ENCODE data around the gene CLMP. TPM values are rescaled to one million over a fixed set of nuclear protein-coding genes. Genes with fewer than 3 reads are reported as not detected.
A peak's percentile ranks its signal among the peaks of the same experiment; 100 is the strongest.

The CLMP gene
- total RNA-seq, 1 experiment from 2014 or later, result 5.4 TPM

- intact Hi-C loops (cut with micrococcal nuclease; ENCODE audit: unreplicated experiment), result loop anchor here (1.0 kb wide), 2 partner anchors 11 to 21 kb away; partner anchors contain the start of gene HSPA8
- Histone ChIP-seq H3K4me3 (no peak overlapping the region), H3K79me2 (ENCODE audit: low read depth) (no peaks in the 10 kb centered on the region), H3K4me1 (replicated peaks; ENCODE audit: insufficient read depth) (peaks cover 22% of the 10 kb centered on the region), H3K4me2 (peak overlapping the region; percentile 40), H2AFZ (no peak overlapping the region), H3K9me2 (ENCODE audit: insufficient read depth) (no peaks in the 10 kb centered on the region), H3K36me3 (ENCODE audit: low read depth) (peaks cover 11% of the 10 kb centered on the region; the same call in 1 of the 2 replicates), H3K9me3 (ENCODE audit: insufficient read depth, low read depth) (no peaks in the 10 kb centered on the region), H3K27ac (peak overlapping the region; percentile 38), H3K27me3 (ENCODE audit: insufficient read depth, low read depth) (no peaks in the 10 kb centered on the region), H3F3A (ENCODE audit: insufficient read depth, low read depth) (peaks cover 25% of the 10 kb centered on the region), H4K20me1 (ENCODE audit: insufficient read depth) (no peaks in the 10 kb centered on the region)
- CTCF ChIA-PET, result interaction anchor here (0.7 to 1.0 kb wide), 2 partner anchors 30 to 391 kb away, joined by 3 read pairs; no protein-coding TSS in a partner anchor
- peak; percentile 90 to 95 for DNase-seq
- POLR2A ChIA-PET (ENCODE audit: unreplicated experiment), result interaction anchor here (0.5 kb wide), 1 partner anchor 225 kb away, joined by 5 read pairs; no protein-coding TSS in a partner anchor
- BruUV-seq (replicated peaks), result no TSS peak
- TF ChIP-seq EZH2 (IDR thresholded peaks at IDR 0.05; ENCODE audit: low read depth), result no peak
- no peak for TF ChIP-seq CTCF (conservative IDR thresholded peaks at IDR 0.05)
These were observed 111.4 kb downstream of the CLMP start for GRCh38 chr11:123083623-123084029.

- CTCF ChIA-PET, result interaction anchor here (0.5 to 1.0 kb wide), 4 partner anchors 21 to 392 kb away, joined by 3 to 5 read pairs (median 3); no protein-coding TSS in a partner anchor
- POLR2A ChIA-PET (ENCODE audit: unreplicated experiment), result no interaction called here
- peak in 1 of 2 experiments; percentile 78 for DNase-seq
These were observed 112.1 kb downstream of the CLMP start for GRCh38 chr11:123082977-123083376.

GRCh38 chr11:123080015-123080414, 115.0 kb downstream of the CLMP start:
- no peaks in the 10 kb centered on the region for H3K27me3 ChIP-seq (ENCODE audit: insufficient read depth, low read depth)
- no peak overlapping the region for H3K4me2 ChIP-seq
- BruUV-seq (replicated peaks), result no TSS peak

More at GRCh38 chr11:123082977-123083376, 112.1 kb downstream of the CLMP start:
- intact Hi-C loops (cut with micrococcal nuclease; ENCODE audit: unreplicated experiment), result loop anchor here (1.0 kb wide), 2 partner anchors 11 to 21 kb away; partner anchors contain the start of gene HSPA8
- Histone ChIP-seq H3K79me2 (ENCODE audit: low read depth) (no peaks in the 10 kb centered on the region), H3K4me1 (replicated peaks; ENCODE audit: insufficient read depth) (peaks cover 22% of the 10 kb centered on the region), H3K9me3 (ENCODE audit: insufficient read depth, low read depth) (no peaks in the 10 kb centered on the region), H3F3A (ENCODE audit: insufficient read depth, low read depth) (peaks cover 25% of the 10 kb centered on the region), H3K9me2 (ENCODE audit: insufficient read depth) (no peaks in the 10 kb centered on the region), H2AFZ (no peak overlapping the region), H3K27ac (peak overlapping the region; percentile 38; the same call in 1 of the 2 replicates), H3K36me3 (ENCODE audit: low read depth) (peaks cover 11% of the 10 kb centered on the region; the same call in 1 of the 2 replicates), H3K4me2 (peak overlapping the region; percentile 40), H3K4me3 (no peak overlapping the region), H4K20me1 (ENCODE audit: insufficient read depth) (no peaks in the 10 kb centered on the region), H3K27me3 (ENCODE audit: insufficient read depth, low read depth) (no peaks in the 10 kb centered on the region)
- no peak for TF ChIP-seq CTCF (conservative IDR thresholded peaks at IDR 0.05)
- TF ChIP-seq EZH2 (IDR thresholded peaks at IDR 0.05; ENCODE audit: low read depth), result no peak
- no TSS peak for BruUV-seq (replicated peaks)

More at GRCh38 chr11:123080015-123080414, 115.0 kb downstream of the CLMP start:
- Histone ChIP-seq H3K79me2 (ENCODE audit: low read depth) (no peaks in the 10 kb centered on the region), H3K9me2 (ENCODE audit: insufficient read depth) (no peaks in the 10 kb centered on the region), H3K4me1 (replicated peaks; ENCODE audit: insufficient read depth) (peaks cover 22% of the 10 kb centered on the region), H3K27ac (no peak overlapping the region), H4K20me1 (ENCODE audit: insufficient read depth) (no peaks in the 10 kb centered on the region), H3K4me3 (no peak overlapping the region), H3K9me3 (ENCODE audit: insufficient read depth, low read depth) (no peaks in the 10 kb centered on the region), H2AFZ (no peak overlapping the region), H3K36me3 (ENCODE audit: low read depth) (peaks cover 11% of the 10 kb centered on the region; the same call in 1 of the 2 replicates), H3F3A (ENCODE audit: insufficient read depth, low read depth) (peaks cover 25% of the 10 kb centered on the region)
- intact Hi-C loops (cut with micrococcal nuclease; ENCODE audit: unreplicated experiment), result no loop called here
- POLR2A ChIA-PET (ENCODE audit: unreplicated experiment), result interaction anchor here (1.1 kb wide), 1 partner anchor 18 kb away, joined by 4 read pairs; the partner anchor contains the start of gene HSPA8
- DNase-seq, result no peak
- CTCF ChIA-PET, result interaction anchor here (0.7 kb wide), 1 partner anchor 25 kb away, joined by 3 read pairs; no protein-coding TSS in a partner anchor
- TF ChIP-seq CTCF (conservative IDR thresholded peaks at IDR 0.05) (no peak), EZH2 (IDR thresholded peaks at IDR 0.05; ENCODE audit: low read depth) (no peak)
